Activated CD4-positive, alpha-beta T cell treated with anti-CD3 and anti-CD28 coated beads, Interleukin-2, amount 50 U/mL, for 48 hours (primary cell): Measurements from ENCODE around the gene RPL37A.

Experiments
- DNase-seq, 2 experiments: peaks; one replicate each; pipeline ENCODE4 v3.0.0-alpha.2; 2020

Gene RPL37A

DNA sequence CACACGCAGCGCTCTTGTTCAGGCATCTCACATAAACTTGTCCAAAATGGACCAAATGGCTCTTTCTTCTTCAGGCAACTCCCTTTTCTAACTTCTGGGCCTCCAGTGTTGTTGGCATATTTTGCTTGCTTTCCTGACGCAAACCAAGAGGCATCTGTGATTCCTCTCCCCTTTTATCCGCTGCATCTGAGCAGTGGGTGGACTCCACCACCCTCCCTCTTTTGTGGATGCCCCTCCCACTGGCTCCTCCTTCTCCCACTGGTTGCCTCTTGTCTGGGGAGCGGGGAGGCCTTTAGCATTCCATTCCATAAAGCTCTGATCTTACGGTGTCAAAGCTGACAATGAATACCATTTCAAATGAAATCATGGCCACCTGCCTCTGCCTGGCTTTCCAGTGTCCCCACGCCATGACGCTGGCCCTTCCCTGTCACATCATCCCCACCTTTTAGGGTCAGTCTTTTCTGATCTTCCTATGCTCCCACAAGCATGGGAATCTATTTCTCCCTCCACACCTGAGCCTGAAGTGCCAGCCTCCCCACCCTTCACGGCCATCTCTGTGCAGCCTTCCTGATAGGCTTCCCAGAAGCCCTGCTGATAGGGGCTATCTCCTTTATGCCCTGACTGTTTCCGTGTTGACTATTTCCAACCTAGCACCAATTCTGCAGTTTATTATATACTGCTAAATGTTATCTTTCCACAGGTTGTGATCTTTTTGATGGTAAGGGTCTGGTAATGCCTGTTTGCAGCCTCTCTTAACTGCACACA, 51.5 kb downstream of the RPL37A start:
- DNase-seq = no peak

DNA sequence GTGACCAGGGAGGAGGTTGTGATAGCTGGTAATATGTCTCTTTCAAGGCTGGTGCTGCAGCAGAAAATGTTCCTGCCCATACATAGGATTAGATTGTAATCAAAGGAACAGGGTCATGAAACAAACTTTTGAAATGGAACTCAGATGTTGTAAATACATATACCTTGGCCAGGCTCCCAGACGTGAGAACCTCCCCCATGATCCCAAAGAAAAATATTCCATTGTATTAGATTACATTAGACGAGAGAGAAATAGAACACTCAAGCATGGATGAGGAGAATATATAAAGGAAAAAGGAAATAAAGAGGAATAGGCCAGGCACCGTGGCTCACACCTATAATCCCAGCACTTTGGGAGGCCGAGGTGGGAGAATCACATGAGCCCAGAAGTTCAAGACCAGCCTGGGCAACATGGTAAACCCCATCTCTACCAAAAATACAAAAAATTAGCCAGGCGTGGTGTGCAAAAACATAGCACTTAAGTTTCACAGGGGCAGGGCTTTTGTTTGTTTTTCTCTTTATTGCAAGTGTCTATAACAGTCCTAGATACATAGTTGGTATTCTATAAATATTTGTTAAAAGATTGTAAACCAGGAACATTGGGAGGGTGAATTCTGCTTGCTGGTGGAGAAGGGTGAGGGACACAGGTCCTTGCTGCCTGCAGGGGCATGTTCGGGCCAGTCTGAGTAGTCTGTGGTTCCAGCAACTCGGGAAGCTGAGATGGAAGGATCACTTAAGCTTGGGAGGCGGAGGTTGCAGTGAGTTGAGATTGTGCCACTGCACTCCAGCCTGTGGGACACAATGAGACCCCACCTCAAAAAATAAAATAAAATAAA, 52.8 kb downstream of the RPL37A start:
- DNase-seq = no peak

- no peak for DNase-seq
These were observed 54.4 kb downstream of the RPL37A start for GRCh38 chr2:216553093-216553478.
